Stimulated activated CD8-positive, alpha-beta memory T cell treated with anti-CD3 and anti-CD28 coated beads, Interleukin-12 subunit alpha, Interleukin-12 subunit beta, amount 100 ng/mL, for 4 hours (primary cell): ENCODE data around the gene NTSR1.
A peak's percentile ranks its signal among the peaks of the same experiment; 100 is the strongest.

Source experiments
- DNase-seq: peaks from one replicate; pipeline ENCODE4 v3.0.0-alpha.2; 2020; ENCODE audit warnings: low read depth

Gene NTSR1

DNA sequence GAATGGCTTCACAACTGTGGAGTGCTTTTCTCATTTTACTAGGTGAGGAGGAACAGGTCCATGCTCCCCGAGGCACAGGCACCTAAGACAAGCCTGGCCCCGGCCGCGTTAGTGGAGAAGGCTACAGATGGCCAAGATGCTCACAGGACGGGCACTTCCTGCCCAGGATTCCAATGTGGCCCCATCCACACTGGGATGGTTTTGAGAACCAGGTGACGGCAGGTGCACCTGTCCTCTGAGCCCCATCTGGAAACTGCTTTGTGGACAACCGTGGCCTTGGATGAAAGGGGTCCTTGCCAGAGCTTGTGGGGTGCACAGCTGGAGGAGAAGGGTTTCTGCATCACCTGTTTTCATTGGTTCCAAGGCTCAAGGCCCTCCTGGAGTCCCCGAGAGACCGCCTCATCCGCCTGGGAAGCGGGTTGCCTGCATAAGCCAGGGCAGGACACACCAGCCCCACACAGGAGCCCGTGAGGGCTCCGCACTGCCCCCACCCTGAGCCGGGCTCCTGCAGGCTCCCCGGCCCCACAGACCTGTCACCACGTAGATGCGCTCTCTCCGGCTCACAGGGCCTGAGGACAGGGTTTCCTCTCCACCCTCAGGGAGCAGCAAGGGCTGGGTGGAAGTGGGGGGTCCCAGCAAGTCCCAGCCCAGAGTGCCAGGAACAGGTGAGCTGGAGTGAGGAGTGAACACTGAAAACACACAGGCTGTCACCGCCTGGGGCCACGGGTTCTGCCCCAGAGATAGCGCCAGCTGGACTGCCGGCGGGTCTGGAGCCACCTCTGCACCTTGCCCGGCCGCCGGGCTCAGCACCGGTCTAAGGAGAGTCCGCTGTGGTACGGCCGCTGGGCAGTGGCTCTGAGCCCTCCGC is 18.3 kb downstream of the NTSR1 start:
- DNase-seq: no peak

DNA sequence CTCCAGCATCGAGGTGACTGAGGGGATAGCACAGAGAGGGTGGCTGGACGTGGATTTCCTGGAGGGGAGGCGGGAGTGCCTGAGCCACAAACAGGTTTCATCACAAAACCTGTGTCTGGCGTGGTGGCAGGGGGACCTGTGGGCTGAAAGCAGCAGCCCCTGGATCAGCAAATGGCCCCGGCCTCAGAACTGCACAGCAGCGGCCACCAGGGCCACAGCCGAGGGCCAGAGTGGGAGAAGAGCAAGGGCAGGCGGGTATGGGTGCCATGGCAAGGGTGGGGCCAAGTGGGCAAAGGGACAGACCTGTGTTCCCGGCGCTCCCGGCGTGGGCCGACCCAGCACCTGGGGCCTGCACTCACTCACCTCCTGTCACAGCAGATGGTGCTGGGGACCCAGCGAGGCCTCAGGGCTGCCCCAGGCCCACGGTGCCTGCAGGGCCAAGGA is 19.0 kb downstream of the NTSR1 start:
- no peak for DNase-seq

GRCh38 chr20:62728028-62728780 is 19.6 kb downstream of the NTSR1 start:
- no peak for DNase-seq

GRCh38 chr20:62728781-62729300 is 20.2 kb downstream of the NTSR1 start:
- no peak for DNase-seq

GRCh38 chr20:62730481-62730880 is 21.8 kb downstream of the NTSR1 start:
- DNase-seq: no peak

GRCh38 chr20:62732031-62732760 is 23.6 kb downstream of the NTSR1 start:
- no peak for DNase-seq

- no peak for DNase-seq
Observed at GRCh38 chr20:62732842-62733525, 24.3 kb downstream of the NTSR1 start.

- no peak for DNase-seq
Observed at GRCh38 chr20:62733526-62733842, 24.8 kb downstream of the NTSR1 start.

GRCh38 chr20:62733891-62734290 is 25.3 kb downstream of the NTSR1 start:
- no peak for DNase-seq

GRCh38 chr20:62734326-62734725 is 25.7 kb downstream of the NTSR1 start:
- no peak for DNase-seq

DNA sequence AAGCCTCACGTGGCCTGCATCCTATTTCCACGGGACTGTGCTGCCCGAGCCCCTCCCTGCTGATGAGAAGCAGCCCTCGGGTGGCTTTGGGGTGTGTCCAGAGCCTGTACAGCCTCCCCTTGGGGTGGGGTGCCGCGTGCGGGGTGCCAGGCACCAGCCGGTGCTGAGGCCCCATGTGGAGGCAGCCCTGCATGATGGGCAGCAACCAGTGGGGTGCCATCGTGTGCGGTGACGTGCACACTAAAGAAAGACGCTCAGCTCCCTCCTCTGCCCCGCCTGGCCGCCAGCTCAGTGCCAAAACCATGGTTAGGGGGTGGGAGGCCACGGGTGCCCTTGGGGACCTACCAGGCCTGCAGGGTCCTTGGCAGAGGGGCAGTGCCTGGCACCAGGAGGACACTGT is 26.2 kb downstream of the NTSR1 start:
- DNase-seq: no peak

DNA sequence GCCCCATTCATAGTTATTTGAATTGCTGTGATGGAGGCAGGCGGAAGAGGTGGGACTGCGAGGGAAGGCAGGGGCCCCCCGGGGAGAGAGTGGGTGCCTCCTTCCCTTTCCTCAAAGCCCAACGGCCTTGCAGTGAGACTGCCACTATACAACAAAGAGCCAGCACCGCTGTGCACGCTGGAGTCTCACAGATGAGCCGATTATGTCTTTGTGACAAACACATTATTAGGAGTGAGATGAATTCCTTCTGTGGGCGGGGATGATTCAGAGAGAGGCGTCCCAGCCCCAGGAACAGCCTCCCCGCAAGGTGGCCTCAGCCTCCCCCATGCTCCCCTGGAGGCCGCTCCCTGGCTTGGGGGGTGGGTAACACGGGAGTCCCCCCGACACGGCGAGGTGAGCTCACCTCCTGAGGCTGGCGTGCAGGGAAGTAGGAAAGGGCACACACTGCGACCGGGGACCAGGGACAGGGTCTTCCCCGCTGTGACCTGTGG is 26.7 kb downstream of the NTSR1 start:
- no peak for DNase-seq

- no peak for DNase-seq
Observed at GRCh38 chr20:62736026-62736406, 27.4 kb downstream of the NTSR1 start.

GRCh38 chr20:62736407-62737071 is 27.9 kb downstream of the NTSR1 start:
- no peak for DNase-seq

DNA sequence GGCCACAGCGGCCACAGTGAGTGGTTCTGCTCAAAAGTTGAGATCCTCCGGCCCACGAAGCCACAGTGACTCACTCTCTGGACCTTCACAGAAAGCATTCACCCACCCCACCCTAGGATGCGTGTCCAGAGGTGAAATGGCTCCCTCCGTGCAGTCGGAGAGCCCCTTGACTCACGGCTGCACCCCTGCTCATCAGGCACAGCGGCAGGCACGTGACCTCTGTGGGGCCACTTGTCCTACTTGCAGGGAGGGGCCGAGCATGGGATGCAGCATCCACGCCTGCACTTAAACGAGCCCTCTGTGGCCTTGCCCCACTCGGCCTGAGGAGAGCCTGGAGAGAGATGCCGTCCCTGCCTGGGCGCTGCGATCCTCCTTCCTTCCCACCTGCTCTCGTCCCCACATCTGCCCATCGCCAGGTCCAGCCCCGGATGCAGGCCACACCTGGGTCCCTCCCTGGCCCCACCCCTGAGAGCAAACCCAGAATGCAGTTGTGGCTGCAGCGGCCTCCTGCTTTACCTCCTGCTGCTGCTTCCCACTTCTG is 28.7 kb downstream of the NTSR1 start:
- DNase-seq: no peak

DNA sequence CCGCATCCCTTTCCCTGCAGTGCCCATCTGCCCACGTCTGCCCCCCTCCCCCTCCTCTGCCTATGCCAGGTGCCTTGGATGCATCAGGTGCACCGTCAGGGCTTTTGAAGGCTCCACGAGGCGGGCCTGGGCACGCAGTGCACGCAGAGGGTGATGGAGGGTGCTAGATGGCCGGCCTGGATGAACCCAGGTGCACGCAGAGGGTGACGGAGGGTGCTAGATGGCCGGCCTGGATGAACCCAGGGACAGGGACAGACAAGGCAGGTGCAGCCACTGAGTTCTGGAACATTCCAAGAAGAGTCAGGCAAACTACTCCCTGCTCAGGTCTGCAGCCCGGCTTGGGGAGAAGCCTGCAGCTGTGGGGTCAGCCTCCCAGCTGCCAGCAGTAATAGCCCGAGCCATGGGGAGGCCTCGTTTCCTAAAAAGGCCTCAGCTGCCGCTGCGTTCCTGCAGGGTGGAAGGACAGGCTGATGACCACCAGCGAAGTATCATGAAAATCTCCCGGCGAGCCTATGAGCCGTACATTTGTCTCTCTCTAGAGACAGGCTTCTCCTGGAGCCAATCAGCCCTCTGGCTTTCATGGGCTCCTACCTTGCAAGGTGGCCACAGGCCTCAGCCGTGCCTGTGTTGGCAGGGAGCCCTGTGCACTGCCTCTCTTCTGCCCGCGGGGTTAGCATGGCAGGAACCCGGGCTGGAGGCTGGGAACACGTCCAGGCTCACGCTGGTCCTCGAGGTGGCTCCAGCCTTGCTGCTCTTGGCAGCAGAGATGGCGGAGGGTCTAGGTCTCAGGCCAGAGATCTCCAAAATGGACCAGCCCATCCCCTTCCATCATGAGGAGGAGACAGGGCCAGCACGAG is 29.6 kb downstream of the NTSR1 start:
- no peak for DNase-seq

GRCh38 chr20:62739067-62739466 is 30.4 kb downstream of the NTSR1 start:
- no peak for DNase-seq

DNA sequence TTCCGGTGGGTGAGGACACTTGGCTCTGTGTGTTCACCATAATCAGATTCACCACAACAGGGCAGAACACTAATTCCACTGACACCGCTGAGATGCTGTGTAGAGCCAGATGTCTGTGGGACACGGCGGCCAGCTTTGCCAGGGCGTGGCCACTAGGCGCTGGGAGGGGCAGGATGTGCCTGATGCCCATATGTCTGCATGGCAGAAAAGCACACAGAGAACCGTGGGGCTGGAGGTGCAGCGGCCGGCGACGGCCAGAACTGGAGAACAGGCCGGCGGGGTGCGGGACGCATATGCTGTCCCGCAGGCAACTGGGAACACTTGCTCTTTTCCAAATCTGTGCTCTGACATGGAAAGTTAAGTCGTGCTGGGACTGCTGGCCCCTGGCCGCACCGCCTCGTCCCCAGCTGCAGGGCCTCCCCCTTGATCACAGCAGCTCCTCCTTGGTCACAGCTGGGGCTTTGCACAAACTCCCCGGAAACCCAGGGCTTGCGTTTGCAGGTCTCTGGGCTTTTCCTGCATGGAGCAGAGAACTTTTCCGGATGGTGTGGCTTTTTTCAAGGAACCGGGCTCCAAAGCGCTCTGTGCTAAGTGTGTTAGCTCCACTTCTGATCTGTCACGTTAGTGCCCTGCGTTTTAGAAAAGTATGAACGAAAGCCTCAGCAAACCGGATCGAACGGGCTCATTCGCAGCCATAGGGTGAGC is 31.1 kb downstream of the NTSR1 start:
- DNase-seq: peak; percentile 19
